GM21447 (cell line): ENCODE results near the gene MSH6.
"Not testable (repeated sequence)": the region's sequence is repeated elsewhere in the genome, so short reads cannot be mapped to it uniquely, and the experiment has no call there.

Experiments
- ATAC-seq: cut with Tn5 transposase; IDR thresholded peaks from one replicate; pipeline ENCODE4 v1.9.1; 2021; ENCODE audit not compliant: unreplicated experiment

Gene MSH6

DNA sequence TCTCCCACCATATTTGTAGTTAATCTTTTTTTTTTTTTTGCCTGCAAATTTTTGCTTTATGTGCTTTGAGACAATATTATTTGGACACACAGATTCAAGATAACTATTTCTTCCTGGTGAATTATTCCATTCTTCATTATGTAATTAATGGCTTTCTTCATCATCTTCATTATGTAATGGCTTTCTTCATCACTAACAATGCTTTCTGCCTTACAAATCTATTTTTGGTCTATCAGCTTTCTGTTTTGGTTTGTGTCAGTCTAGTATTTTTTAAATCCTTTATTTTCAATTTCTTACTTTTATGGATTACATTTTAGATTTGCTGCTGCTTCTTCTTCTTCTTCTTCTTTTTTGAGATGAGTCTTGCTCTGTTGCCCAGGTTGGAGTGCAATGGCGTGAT lies 60.5 kb downstream of the MSH6 start:
- no peak for ATAC-seq

DNA sequence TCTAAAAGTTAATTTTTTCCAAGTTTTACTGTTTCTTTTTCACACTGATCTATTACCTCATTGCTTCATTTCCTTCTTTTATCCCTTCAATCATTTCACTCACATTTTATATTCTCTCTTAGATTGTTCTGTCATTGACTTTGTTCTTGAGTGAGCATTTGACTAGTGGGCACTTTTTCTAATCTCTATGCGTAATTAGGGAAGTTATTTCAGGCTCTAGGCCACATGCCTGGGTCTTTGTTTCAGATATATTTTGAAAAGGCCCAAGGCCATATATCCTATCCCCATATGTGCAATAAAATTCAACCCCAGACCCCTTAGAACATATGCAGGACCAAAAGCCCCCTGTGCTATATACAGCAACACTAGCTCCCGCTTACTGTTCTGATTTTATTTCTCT lies 61.2 kb downstream of the MSH6 start:
- no peak for ATAC-seq

DNA sequence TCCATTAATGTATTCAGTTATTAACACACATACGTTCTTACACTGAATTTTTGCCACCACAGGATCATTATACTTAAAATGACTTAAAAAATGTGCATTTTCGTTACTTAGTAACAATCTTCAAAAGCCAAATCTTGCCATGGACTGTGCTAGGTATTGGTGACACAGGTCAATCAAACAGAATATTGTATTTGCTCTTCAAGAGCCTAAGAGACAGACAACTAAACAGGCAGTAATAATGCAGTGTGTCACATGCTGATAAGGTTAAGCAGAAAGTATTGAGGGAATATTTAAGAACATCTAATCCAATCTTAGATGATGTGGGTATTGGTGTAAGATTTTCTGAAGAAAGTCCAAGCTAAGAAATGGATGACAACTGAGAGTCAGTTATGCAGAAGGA lies 66.4 kb downstream of the MSH6 start:
- no peak for ATAC-seq

DNA sequence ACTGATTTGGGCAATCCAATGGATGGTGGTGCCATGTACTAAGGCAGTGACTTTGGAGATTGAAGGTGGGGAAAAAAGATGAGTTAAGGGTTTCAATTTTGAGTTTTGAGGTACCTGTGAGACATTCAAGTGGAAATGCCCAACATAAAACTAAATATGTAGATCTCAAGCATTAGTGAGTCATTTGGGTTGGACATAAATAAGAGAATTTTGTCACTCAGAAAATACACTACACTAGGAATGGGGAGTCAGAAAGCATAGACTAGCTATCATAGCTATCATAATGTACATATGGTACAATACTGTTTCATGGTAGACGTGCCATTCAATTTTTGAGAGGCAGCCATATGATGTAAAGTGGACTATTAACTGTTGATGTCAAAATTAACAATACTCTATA lies 67.3 kb downstream of the MSH6 start:
- ATAC-seq, result no peak

DNA sequence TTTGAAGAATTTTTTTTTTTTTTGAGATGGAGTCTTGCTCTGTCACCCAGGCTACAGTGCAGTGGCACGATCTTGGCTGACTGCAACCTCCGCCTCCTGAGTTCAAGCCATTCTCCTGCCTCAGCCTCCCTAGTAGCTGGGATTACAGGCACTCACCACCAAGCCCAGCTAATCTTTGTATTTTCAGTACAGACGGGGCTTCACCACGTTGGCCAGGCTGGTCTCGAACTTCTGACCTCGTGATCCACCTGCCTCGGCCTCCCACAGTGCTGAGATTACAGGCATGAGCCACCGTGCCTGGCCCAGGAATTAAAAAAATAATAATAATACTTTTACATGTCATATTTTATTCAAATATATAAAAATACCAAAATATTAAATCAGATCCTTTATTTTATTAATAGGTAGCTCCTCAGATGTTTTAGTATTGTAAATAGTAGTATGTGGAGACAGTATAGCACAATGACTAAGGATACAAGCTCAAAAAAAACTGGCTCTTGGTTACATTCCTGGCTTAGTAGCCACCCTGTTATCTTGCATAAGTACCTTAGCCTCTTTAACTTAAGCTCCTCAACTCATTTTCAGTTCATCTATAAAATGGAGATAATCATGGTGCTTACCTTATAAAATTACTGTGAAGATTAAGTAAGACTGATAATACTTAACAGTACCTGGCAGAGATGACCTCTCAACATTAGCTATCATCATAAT lies 70.3 kb downstream of the MSH6 start:
- ATAC-seq, result not testable (repeated sequence)
